ENCODE data around the gene ADORA1. TPM values are rescaled to one million over a fixed set of nuclear protein-coding genes. Genes with fewer than 3 reads are reported as not detected.
A peak's percentile ranks its signal among the peaks of the same experiment; 100 is the strongest.

The ADORA1 gene
- total RNA-seq, 3 donors from 2014 or later, result 0.10 TPM; not detected in 2

DNA sequence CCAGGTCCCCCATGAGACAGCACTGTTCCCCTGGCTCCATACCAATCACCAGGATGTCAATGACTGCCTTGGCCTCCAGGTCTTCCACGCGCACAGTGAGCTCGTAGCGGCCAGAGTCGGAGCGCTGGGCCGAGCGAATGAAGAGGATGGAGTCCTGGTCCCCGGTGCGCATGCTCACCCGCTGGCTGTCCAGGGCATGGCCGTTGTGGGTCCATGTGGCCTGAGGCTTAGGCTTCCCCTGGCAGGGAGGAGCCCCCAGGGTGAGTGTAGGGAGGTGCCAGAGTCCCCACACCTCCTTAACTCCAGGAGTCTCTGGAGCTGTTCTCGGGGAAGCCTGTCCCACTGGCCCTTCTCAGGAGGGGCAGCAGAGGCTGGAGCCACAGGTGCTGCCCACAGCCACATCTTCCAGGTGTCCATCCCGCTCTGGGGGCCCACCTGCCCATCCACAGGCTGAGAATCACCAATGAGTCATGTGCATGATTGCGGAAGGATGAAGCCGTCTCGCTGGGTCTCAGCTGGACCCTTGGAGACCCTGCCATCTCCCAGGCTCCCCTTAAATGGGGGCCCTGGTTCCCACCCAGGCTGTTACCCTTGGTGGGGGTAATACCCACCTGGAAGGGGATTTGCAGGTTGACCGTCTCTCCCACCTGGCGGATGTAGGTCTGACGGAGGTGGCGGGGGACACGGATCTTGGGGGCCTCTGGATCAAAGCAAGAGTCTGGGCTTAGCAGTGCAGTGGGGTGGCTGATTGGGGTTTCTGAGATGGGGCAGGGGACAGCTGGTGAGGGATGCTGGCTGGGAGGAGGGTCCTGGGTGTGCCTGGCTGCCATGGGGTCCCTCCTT, 44.0 kb downstream of the ADORA1 start:
- ATAC-seq, result no peak
- H3K9me3 Mint-ChIP-seq, result no peaks in the 10 kb centered on the region
- H3K36me3 Mint-ChIP-seq (ENCODE audit: insufficient read depth), result no peaks in the 10 kb centered on the region
- no peak for DNase-seq
- H3K27me3 Mint-ChIP-seq (ENCODE audit: low read depth), result peaks cover under 1% of the 10 kb centered on the region
- H3K4me3 Mint-ChIP-seq, result no peak overlapping the region
- no peaks in the 10 kb centered on the region for H3K4me1 Mint-ChIP-seq (ENCODE audit: low read depth)

DNA sequence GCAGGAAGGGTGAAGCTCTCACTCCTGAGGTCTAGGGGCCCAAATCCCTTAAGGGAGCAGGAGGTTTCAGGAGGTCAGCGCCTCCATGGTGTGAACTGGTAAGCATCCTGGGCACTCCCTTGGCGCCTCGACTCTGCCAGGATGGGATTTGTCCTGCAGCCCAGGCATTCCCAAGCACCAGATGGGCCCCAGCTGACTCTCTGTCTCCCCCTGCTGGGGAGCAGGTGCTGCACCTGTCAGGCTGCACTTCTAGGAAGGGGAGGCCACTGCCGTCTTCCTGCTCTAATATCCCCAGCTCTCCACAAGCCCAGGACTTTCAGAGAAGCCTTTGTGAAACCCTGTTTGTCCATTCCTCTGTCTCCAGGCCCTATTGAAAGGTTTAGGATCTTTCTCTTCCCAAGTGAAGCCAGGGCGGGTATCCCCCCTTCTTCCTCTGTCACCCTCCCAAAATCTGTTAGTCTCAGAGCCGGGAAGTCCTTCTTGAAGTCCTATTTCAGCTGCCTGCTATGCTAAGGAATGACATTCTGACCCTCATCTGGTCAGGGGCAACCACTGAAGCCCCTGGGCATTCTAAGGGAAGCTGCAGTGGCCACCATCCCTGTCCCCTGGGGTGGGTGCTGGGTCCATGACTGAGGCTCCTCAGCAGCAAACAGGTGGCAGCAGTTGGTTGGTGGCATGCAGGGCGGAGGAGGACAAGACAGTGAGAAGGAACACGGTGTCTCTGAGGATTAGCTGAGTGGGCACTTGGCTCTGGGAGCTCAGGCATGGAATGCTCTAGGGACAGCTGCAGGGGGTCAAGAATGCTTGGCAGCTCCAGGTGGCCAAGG, 44.9 kb downstream of the ADORA1 start:
- DNase-seq, result peak; percentile 29
- H3K9me3 Mint-ChIP-seq, result no peaks in the 10 kb centered on the region
- peaks cover 3% of the 10 kb centered on the region for H3K27me3 Mint-ChIP-seq (ENCODE audit: low read depth)
- H3K36me3 Mint-ChIP-seq (ENCODE audit: insufficient read depth), result no peaks in the 10 kb centered on the region
- ATAC-seq, result peak in 1 of 2 donors; percentile 48
- H3K4me3 Mint-ChIP-seq, result no peak overlapping the region
- H3K4me1 Mint-ChIP-seq (ENCODE audit: low read depth), result no peaks in the 10 kb centered on the region

DNA sequence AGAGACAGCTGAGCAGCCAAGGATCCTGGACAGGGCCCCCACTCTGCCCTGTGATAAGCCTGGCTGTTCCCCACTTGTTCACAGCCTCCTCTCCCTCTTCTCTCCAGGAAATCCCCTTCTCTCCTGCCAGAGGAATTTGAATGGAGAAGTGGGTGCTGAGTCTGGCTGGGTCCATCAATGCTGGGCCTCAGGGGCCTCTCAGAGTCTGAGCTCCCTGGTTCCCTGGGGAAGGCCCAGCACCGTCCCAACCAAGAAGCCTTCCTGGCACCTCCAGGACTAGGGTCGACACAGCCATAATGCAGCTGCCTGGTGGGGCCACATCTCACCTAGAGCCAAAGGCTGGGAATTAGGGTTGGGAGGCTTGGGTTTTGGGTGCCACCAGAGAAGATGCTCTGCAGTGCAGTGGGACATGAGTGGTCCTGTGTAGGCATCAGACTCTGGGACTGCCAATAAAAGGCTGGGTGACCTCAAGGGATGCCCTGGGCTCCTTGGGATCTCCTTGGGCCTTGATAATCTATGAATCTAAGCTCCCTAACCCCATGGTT, 45.6 kb downstream of the ADORA1 start:
- Mint-ChIP-seq H3K9me3 (no peaks in the 10 kb centered on the region), H3K4me1 (ENCODE audit: low read depth) (no peaks in the 10 kb centered on the region), H3K36me3 (ENCODE audit: insufficient read depth) (no peaks in the 10 kb centered on the region), H3K4me3 (no peak overlapping the region), H3K27me3 (ENCODE audit: low read depth) (peaks cover 5% of the 10 kb centered on the region)
- ATAC-seq (no peak), DNase-seq (no peak)

DNA sequence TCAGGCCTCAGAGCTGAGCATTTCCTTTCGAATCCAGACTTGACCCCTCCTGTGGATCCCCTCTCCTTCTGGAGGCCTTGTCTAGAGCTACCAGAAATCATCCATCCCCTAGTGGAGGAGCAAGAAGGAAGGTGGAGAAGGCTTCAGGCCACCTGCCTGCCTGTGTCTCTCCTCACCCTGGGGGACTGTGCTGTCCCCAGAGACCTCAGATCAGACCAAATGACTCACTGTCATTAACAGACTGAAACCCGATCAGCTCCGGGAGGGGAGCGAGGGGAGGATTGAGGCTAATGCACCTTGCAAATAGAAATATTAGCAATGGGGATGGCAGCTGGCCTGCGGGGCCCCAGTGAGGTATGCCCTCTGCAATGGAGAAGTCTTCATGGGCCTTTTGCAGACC, 46.0 kb downstream of the ADORA1 start:
- no peak for DNase-seq
- no peak for ATAC-seq
- H3K36me3 Mint-ChIP-seq (ENCODE audit: insufficient read depth), result no peaks in the 10 kb centered on the region
- H3K9me3 Mint-ChIP-seq, result no peaks in the 10 kb centered on the region
- no peak overlapping the region for H3K4me3 Mint-ChIP-seq
- peaks cover 5% of the 10 kb centered on the region for H3K27me3 Mint-ChIP-seq (ENCODE audit: low read depth)
- H3K4me1 Mint-ChIP-seq (ENCODE audit: low read depth), result no peaks in the 10 kb centered on the region

DNA sequence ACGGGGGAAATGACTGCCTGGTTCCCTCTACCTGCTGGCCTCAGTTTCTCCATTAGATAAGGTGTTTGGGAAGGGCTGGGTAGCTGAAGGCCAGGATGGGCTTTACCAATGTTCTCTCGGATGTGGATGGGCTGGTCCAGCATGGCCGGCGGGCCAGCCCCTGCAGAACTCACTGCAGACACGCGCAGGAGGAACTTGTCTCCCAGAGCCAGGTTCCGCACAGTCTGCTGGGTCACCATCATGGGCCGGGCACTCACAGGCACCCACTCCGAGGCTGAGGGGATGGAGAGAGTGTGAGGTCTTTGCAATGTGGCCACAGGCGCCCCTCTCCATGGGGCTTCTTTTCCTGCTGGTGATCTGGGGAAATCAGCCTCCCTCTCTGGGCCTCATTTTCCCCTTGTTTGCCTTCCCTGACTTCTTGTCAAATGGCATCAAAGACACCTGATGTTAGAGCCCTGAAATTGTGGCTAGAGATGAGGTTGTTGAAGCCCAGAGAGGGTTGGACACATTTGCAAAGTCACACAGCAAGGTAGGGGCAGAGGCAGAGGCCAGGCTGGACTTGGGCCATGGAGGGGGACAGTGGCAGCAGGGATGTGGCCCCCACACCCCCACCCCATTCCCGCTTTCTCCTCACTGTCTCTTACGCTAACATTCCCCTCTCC, 46.9 kb downstream of the ADORA1 start:
- H3K4me3 Mint-ChIP-seq, result no peak overlapping the region
- H3K9me3 Mint-ChIP-seq, result no peaks in the 10 kb centered on the region
- DNase-seq, result no peak
- no peaks in the 10 kb centered on the region for H3K4me1 Mint-ChIP-seq (ENCODE audit: low read depth)
- no peak for ATAC-seq
- peaks cover 5% of the 10 kb centered on the region for H3K27me3 Mint-ChIP-seq (ENCODE audit: low read depth)
- no peaks in the 10 kb centered on the region for H3K36me3 Mint-ChIP-seq (ENCODE audit: insufficient read depth)

DNA sequence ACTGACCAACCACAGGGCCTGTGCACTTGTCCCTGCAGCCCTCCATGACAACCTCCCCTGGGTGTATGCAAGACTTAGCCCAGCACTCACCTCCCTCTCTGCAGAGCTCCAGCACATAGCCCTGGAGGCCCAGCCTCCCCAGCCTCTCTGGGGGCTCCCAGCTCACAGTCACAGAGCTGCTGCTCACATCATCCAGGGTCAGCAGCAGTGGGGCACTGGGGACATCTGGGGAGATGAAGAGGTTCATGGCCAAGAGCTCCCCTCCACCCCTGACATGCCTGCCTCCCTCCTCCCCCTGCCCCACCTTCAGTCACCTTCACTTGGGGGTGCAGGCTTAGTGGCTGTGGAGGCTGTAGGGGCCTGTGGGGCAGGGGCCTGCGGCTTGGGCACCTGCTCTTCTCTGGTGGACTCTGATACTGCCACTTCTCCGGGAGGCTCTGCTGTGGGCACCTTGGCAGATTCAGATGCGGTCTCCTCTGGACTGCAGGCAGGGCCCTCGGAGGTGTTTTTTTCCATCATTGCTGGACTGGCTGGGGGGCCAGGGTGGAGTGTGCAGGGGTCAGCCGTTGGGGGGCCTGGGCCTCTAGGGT, 47.8 kb downstream of the ADORA1 start, which contains the start of gene MYBPH:
MYBPH (minus strand) TSS at position 590 of the 590 bp plus-strand sequence; CDS start at position 519, 71 bp downstream.
- H3K4me3 Mint-ChIP-seq, result no peak within 1 kb of the TSS
- peaks cover 5% of the 10 kb centered on the region for H3K27me3 Mint-ChIP-seq (ENCODE audit: low read depth)
- H3K9me3 Mint-ChIP-seq, result no peaks in the 10 kb centered on the region
- H3K4me1 Mint-ChIP-seq (ENCODE audit: low read depth), result no peaks in the 10 kb centered on the region
- DNase-seq (no peak), ATAC-seq (no peak)
- no peaks in the 10 kb centered on the region for H3K36me3 Mint-ChIP-seq (ENCODE audit: insufficient read depth)

DNA sequence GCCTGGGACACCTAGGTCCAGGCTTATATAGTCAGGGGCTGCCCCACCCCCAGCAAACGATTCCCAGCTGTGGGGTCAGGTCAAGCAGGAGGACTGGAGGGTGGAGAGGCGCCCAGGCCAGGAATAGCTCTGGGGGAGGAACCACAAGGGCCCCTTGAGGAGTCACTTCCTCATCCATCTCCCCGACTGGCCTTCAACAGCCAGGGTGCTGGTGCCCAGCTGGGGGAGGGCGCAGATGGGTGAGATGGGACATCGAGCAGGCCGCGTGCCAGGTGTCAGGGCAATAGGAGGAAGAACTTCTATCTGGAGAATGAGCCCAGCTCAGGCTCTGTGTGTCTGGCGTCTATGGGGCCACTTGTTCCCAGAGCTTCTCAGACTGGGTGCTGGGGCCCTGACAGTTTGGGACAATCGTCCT, 48.3 kb downstream of the ADORA1 start:
- Mint-ChIP-seq H3K4me1 (ENCODE audit: low read depth) (no peaks in the 10 kb centered on the region), H3K9me3 (no peaks in the 10 kb centered on the region), H3K36me3 (ENCODE audit: insufficient read depth) (no peaks in the 10 kb centered on the region), H3K4me3 (no peak overlapping the region), H3K27me3 (ENCODE audit: low read depth) (peaks cover 5% of the 10 kb centered on the region)
- no peak for ATAC-seq
- no peak for DNase-seq

DNA sequence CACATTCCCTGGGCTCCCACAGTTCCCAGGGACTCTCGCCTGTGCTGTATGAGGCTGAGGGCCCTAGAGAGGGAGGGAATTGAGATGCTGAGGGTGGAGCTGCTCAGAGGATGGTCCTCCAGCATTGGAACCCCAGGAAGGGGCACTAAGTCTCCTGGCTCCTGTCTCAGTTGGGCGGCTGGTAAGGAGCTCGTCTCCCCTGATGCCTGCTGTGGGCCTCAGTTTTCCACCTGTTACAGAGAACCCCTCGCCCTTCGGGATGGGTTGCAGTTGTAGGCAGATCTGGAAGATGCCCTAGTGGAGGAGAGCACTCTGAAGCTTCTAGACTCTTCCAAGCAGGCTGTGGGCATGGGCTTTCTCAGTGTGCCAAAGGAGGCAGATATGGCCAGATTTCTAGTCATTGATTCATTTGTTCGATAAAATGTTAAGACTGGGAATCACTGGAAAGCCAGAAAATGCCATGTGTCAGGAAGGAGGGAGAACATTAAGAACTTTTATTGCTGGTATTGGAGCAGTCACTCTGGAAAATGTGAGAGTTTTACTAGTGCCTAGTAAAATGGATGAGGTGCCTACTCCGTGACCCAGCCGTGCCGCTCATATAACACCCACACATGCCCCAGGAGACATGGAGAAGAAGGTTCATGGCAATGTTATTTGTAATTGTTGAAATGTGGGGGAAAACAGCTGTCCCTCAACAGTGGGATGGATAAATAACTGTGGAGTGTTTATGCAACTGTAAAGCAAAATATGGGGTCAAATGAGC, 48.9 kb downstream of the ADORA1 start:
- H3K27me3 Mint-ChIP-seq (ENCODE audit: low read depth), result peaks cover 5% of the 10 kb centered on the region
- H3K9me3 Mint-ChIP-seq, result no peaks in the 10 kb centered on the region
- no peak for ATAC-seq
- H3K4me3 Mint-ChIP-seq, result no peak overlapping the region
- H3K4me1 Mint-ChIP-seq (ENCODE audit: low read depth), result no peaks in the 10 kb centered on the region
- no peaks in the 10 kb centered on the region for H3K36me3 Mint-ChIP-seq (ENCODE audit: insufficient read depth)
- DNase-seq, result no peak

DNA sequence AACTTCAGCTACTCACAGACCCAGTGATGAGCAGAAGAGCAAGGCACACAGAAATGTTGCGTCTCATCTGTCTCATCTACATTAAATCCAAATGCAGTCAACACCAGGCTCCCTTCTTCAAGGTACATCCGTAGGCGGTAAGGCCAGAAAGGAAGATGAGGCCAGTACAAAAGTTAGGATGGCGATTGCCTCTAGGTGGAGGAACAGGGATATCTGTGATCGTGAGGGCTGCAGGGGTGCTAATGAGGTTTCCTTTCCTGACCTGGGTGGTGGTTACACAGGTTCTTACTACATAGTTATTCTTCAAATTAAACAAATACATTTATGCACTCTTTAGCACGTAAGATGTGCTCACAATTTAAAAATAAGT, 49.5 kb downstream of the ADORA1 start:
- Mint-ChIP-seq H3K4me1 (ENCODE audit: low read depth) (no peaks in the 10 kb centered on the region), H3K9me3 (no peaks in the 10 kb centered on the region), H3K27me3 (ENCODE audit: low read depth) (peaks cover 5% of the 10 kb centered on the region), H3K36me3 (ENCODE audit: insufficient read depth) (no peaks in the 10 kb centered on the region), H3K4me3 (no peak overlapping the region)
- no peak for DNase-seq
- ATAC-seq, result no peak

DNA sequence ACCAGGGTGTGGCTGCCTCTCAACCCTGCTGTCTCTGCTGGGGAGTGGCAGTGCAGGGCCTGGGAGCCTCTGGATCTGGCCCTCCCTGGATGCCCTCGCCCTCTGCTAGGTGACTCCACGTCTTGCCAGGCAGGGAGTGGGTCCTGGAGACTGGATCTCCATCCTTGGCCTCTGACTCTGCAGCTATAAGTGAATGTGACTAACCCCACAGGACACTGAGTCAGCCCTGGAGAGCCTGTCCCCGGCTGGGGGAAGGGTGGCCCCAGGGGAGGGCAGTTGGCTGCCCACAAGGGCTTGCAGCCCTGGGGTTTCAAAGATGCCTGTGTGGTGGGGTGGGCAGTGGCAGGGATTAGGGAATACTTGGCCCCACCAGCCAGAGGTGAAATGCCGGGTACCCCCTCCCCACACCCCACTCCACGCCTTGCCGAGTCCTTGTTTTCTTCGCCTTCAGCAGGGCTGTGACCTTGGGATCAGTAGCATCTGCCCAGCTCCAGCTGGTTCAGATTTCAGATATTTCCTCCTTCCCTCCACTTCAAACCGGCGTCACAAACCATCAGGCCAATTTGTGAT, 50.0 kb downstream of the ADORA1 start:
- DNase-seq (no peak), ATAC-seq (no peak)
- Mint-ChIP-seq H3K9me3 (no peaks in the 10 kb centered on the region), H3K27me3 (ENCODE audit: low read depth) (peaks cover 5% of the 10 kb centered on the region), H3K36me3 (ENCODE audit: insufficient read depth) (no peaks in the 10 kb centered on the region), H3K4me1 (ENCODE audit: low read depth) (no peaks in the 10 kb centered on the region), H3K4me3 (no peak overlapping the region)

DNA sequence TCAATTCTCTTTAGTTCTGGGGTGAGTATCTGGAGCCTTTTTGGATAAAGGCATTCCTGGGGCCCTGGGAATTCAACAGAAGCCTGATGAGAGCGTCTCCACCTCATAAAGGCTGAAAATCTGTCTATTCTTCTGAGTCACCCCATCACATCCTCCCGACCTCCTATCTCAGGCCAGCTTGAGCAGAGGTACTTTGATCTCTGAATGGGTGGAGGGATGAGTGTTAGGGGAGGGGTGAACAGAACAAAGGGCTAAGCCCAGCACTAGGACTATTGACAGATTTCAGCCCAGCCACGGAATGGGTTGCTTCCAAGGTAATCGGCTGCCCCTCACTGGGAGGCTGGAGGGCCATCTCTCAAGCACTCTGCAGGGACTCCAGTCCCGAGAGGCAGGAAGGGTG, 50.6 kb downstream of the ADORA1 start:
- no peak for ATAC-seq
- H3K27me3 Mint-ChIP-seq (ENCODE audit: low read depth), result peaks cover 5% of the 10 kb centered on the region
- H3K4me1 Mint-ChIP-seq (ENCODE audit: low read depth), result no peaks in the 10 kb centered on the region
- H3K9me3 Mint-ChIP-seq, result no peaks in the 10 kb centered on the region
- H3K36me3 Mint-ChIP-seq (ENCODE audit: insufficient read depth), result no peaks in the 10 kb centered on the region
- no peak for DNase-seq
- H3K4me3 Mint-ChIP-seq, result no peak overlapping the region

DNA sequence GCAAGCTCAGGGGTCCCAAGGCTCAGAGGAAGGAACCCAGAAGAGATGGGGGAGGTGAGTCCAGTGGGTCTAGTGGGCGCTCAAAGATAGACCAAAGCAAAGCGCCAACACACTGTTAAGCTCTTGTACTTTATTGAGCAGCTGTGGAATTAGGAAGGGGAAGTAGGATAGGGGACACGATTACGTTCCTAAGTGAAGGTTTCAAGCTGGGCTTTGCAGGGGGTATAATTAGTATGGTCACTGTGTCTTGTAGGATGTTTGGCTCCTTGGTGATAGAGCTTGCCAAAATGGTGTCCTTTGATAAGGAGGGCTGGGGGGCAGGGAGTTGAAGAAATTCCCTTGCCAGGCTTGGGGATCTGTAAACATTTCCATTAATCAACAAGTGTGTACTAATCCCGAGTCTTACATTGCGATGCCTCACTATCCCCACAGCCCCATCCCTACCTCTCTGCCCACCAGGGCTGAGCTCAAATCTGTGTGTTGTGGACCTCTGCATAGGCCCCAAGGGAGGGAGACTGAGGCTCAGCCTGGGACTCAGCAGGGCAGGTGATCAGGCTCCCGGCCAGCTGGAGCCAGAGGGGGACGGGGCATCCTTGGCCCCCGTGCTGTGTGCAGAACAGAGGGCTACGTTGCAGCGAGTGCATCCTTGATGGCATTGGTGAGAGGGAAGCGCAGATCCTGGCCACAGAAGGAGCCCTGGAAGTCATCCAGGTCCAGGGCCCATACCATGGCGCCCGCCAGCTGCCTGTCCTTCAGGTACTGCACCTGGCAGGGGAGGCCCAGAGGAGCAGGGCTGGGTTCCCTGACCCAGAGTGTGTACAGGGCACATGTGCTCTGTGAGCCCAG, 51.5 kb downstream of the ADORA1 start:
- DNase-seq, result no peak
- H3K4me1 Mint-ChIP-seq (ENCODE audit: low read depth), result no peaks in the 10 kb centered on the region
- peaks cover 5% of the 10 kb centered on the region for H3K27me3 Mint-ChIP-seq (ENCODE audit: low read depth)
- no peaks in the 10 kb centered on the region for H3K36me3 Mint-ChIP-seq (ENCODE audit: insufficient read depth)
- H3K9me3 Mint-ChIP-seq, result no peaks in the 10 kb centered on the region
- H3K4me3 Mint-ChIP-seq, result no peak overlapping the region
- no peak for ATAC-seq
